ENCODE measurements around the gene LARGE1.
A peak's percentile ranks its signal among the peaks of the same experiment; 100 is the strongest.

LARGE1 gene

GRCh38 chr22:33803371-33804282, 116.6 kb downstream of the LARGE1 start:
- H2BK5ac ChIP-seq (ENCODE audit: low read length): no peak overlapping the region
- H3K79me2 ChIP-seq (ENCODE audit: control insufficient read depth, insufficient read depth, low read length): peaks cover 13% of the 10 kb centered on the region
- no peaks in the 10 kb centered on the region for H3K36me3 ChIP-seq (ENCODE audit: control insufficient read depth, insufficient read depth, low read length)
- DNase-seq: peak; percentile 38
- no peak overlapping the region for H3K23ac ChIP-seq (ENCODE audit: low read length)
- no peak overlapping the region for H4K5ac ChIP-seq (ENCODE audit: low read length)
- no peak overlapping the region for H3K56ac ChIP-seq (ENCODE audit: low read length)
- H3K4me1 ChIP-seq (ENCODE audit: control insufficient read depth, low read depth, low read length): no peaks in the 10 kb centered on the region
- H3K4me2 ChIP-seq (ENCODE audit: low read length): no peak overlapping the region
- H3K27me3 ChIP-seq (ENCODE audit: insufficient read depth, low read length, poor library complexity): no peaks in the 10 kb centered on the region
- no peak overlapping the region for H2BK15ac ChIP-seq (replicated peaks; ENCODE audit: low read depth)
- H3K27ac ChIP-seq (ENCODE audit: low read depth, low read length): no peak overlapping the region
- no peak overlapping the region for H3K9ac ChIP-seq (ENCODE audit: low read length)
- H3K4ac ChIP-seq (ENCODE audit: low read depth, low read length): no peak overlapping the region
- no peak overlapping the region for H4K8ac ChIP-seq (ENCODE audit: low read depth, low read length)
- peaks cover 7% of the 10 kb centered on the region for H3K79me1 ChIP-seq (ENCODE audit: low read length)
- no peak overlapping the region for H3K18ac ChIP-seq (ENCODE audit: low read length)
- no peak overlapping the region for H3K4me3 ChIP-seq (ENCODE audit: low read length)
- WGBS (ENCODE audit: extremely low coverage, insufficient coverage, low lambda C conversion rate): no CpG with 5 or more reads among the region's 7 CpGs
- no peak overlapping the region for H2BK120ac ChIP-seq (ENCODE audit: low read depth, low read length)
- no peak overlapping the region for H2AK5ac ChIP-seq (ENCODE audit: low read length)

GRCh38 chr22:33798401-33798800, 121.9 kb downstream of the LARGE1 start:
- Histone ChIP-seq H3K27ac (ENCODE audit: low read depth, low read length) (no peak overlapping the region), H3K18ac (ENCODE audit: low read length) (no peak overlapping the region), H3K9ac (ENCODE audit: low read length) (no peak overlapping the region), H2AK5ac (ENCODE audit: low read length) (no peak overlapping the region), H3K36me3 (ENCODE audit: control insufficient read depth, insufficient read depth, low read length) (no peaks in the 10 kb centered on the region), H3K4ac (ENCODE audit: low read depth, low read length) (no peak overlapping the region), H2BK5ac (ENCODE audit: low read length) (no peak overlapping the region), H2BK120ac (ENCODE audit: low read depth, low read length) (no peak overlapping the region), H3K4me2 (ENCODE audit: low read length) (no peak overlapping the region), H3K23ac (ENCODE audit: low read length) (no peak overlapping the region), H3K4me1 (ENCODE audit: control insufficient read depth, low read depth, low read length) (no peaks in the 10 kb centered on the region), H3K79me2 (ENCODE audit: control insufficient read depth, insufficient read depth, low read length) (peaks cover 10% of the 10 kb centered on the region), H3K56ac (ENCODE audit: low read length) (no peak overlapping the region), H2BK15ac (replicated peaks; ENCODE audit: low read depth) (no peak overlapping the region), H3K4me3 (ENCODE audit: low read length) (no peak overlapping the region), H4K8ac (ENCODE audit: low read depth, low read length) (no peak overlapping the region), H3K79me1 (ENCODE audit: low read length) (peaks cover 5% of the 10 kb centered on the region), H4K5ac (ENCODE audit: low read length) (no peak overlapping the region), H3K27me3 (ENCODE audit: insufficient read depth, low read length, poor library complexity) (no peaks in the 10 kb centered on the region)
- no CpG with 5 or more reads among the region's 6 CpGs for WGBS (ENCODE audit: extremely low coverage, insufficient coverage, low lambda C conversion rate)
- no peak for DNase-seq

GRCh38 chr22:33796494-33796893, 123.8 kb downstream of the LARGE1 start:
- Histone ChIP-seq H2AK5ac (ENCODE audit: low read length) (no peak overlapping the region), H3K79me2 (ENCODE audit: control insufficient read depth, insufficient read depth, low read length) (peaks cover 16% of the 10 kb centered on the region), H4K5ac (ENCODE audit: low read length) (no peak overlapping the region), H3K4ac (ENCODE audit: low read depth, low read length) (no peak overlapping the region), H3K4me2 (ENCODE audit: low read length) (no peak overlapping the region), H3K27ac (ENCODE audit: low read depth, low read length) (no peak overlapping the region), H3K36me3 (ENCODE audit: control insufficient read depth, insufficient read depth, low read length) (no peaks in the 10 kb centered on the region), H3K9ac (ENCODE audit: low read length) (no peak overlapping the region), H3K56ac (ENCODE audit: low read length) (no peak overlapping the region), H4K8ac (ENCODE audit: low read depth, low read length) (no peak overlapping the region), H2BK15ac (replicated peaks; ENCODE audit: low read depth) (no peak overlapping the region), H3K23ac (ENCODE audit: low read length) (no peak overlapping the region), H3K4me3 (ENCODE audit: low read length) (no peak overlapping the region), H3K27me3 (ENCODE audit: insufficient read depth, low read length, poor library complexity) (no peaks in the 10 kb centered on the region), H3K4me1 (ENCODE audit: control insufficient read depth, low read depth, low read length) (no peaks in the 10 kb centered on the region), H3K18ac (ENCODE audit: low read length) (no peak overlapping the region), H2BK120ac (ENCODE audit: low read depth, low read length) (no peak overlapping the region), H2BK5ac (ENCODE audit: low read length) (no peak overlapping the region), H3K79me1 (ENCODE audit: low read length) (peaks cover 2% of the 10 kb centered on the region)
- WGBS (ENCODE audit: extremely low coverage, insufficient coverage, low lambda C conversion rate): no CpG with 5 or more reads among the region's 5 CpGs
- peak; percentile 54 for DNase-seq

GRCh38 chr22:33793475-33793874, 126.8 kb downstream of the LARGE1 start:
- Histone ChIP-seq H3K4ac (ENCODE audit: low read depth, low read length) (no peak overlapping the region), H3K56ac (ENCODE audit: low read length) (no peak overlapping the region), H3K36me3 (ENCODE audit: control insufficient read depth, insufficient read depth, low read length) (no peaks in the 10 kb centered on the region), H2BK15ac (replicated peaks; ENCODE audit: low read depth) (no peak overlapping the region), H3K23ac (ENCODE audit: low read length) (no peak overlapping the region), H2BK120ac (ENCODE audit: low read depth, low read length) (no peak overlapping the region), H3K27ac (ENCODE audit: low read depth, low read length) (no peak overlapping the region), H3K79me2 (ENCODE audit: control insufficient read depth, insufficient read depth, low read length) (peaks cover 16% of the 10 kb centered on the region), H3K4me1 (ENCODE audit: control insufficient read depth, low read depth, low read length) (no peaks in the 10 kb centered on the region), H3K18ac (ENCODE audit: low read length) (no peak overlapping the region), H3K9ac (ENCODE audit: low read length) (no peak overlapping the region), H4K8ac (ENCODE audit: low read depth, low read length) (no peak overlapping the region), H3K4me3 (ENCODE audit: low read length) (no peak overlapping the region), H2AK5ac (ENCODE audit: low read length) (no peak overlapping the region), H3K4me2 (ENCODE audit: low read length) (no peak overlapping the region), H3K79me1 (ENCODE audit: low read length) (peaks cover 2% of the 10 kb centered on the region), H2BK5ac (ENCODE audit: low read length) (no peak overlapping the region), H3K27me3 (ENCODE audit: insufficient read depth, low read length, poor library complexity) (no peaks in the 10 kb centered on the region), H4K5ac (ENCODE audit: low read length) (no peak overlapping the region)
- no peak for DNase-seq
- no CpG with 5 or more reads among the region's 3 CpGs for WGBS (ENCODE audit: extremely low coverage, insufficient coverage, low lambda C conversion rate)

- DNase-seq: no peak
- Histone ChIP-seq H4K5ac (ENCODE audit: low read length) (no peak overlapping the region), H3K4ac (ENCODE audit: low read depth, low read length) (no peak overlapping the region), H3K79me1 (ENCODE audit: low read length) (peaks cover 2% of the 10 kb centered on the region), H3K56ac (ENCODE audit: low read length) (no peak overlapping the region), H3K36me3 (ENCODE audit: control insufficient read depth, insufficient read depth, low read length) (no peaks in the 10 kb centered on the region), H3K18ac (ENCODE audit: low read length) (no peak overlapping the region), H3K27ac (ENCODE audit: low read depth, low read length) (no peak overlapping the region), H3K27me3 (ENCODE audit: insufficient read depth, low read length, poor library complexity) (no peaks in the 10 kb centered on the region), H3K23ac (ENCODE audit: low read length) (no peak overlapping the region), H3K9ac (ENCODE audit: low read length) (no peak overlapping the region), H2BK120ac (ENCODE audit: low read depth, low read length) (no peak overlapping the region), H3K4me1 (ENCODE audit: control insufficient read depth, low read depth, low read length) (no peaks in the 10 kb centered on the region), H2AK5ac (ENCODE audit: low read length) (no peak overlapping the region), H2BK5ac (ENCODE audit: low read length) (no peak overlapping the region), H3K4me2 (ENCODE audit: low read length) (no peak overlapping the region), H4K8ac (ENCODE audit: low read depth, low read length) (no peak overlapping the region), H3K4me3 (ENCODE audit: low read length) (no peak overlapping the region), H2BK15ac (replicated peaks; ENCODE audit: low read depth) (no peak overlapping the region), H3K79me2 (ENCODE audit: control insufficient read depth, insufficient read depth, low read length) (peaks cover 16% of the 10 kb centered on the region)
- WGBS (ENCODE audit: extremely low coverage, insufficient coverage, low lambda C conversion rate): no CpG with 5 or more reads among the region's 7 CpGs
These were observed 127.4 kb downstream of the LARGE1 start for GRCh38 chr22:33792832-33793231.
